H1 (cell line): ENCODE measurements around the gene STAT5A. TPM values are rescaled to one million over a fixed set of nuclear protein-coding genes. Genes with fewer than 3 reads are reported as not detected.
A peak's percentile ranks its signal among the peaks of the same experiment; 100 is the strongest.

ENCODE experiments used
- CTCF ChIA-PET: fragments of 300-600 bp; sonication (Branson Sonifier 250); formaldehyde crosslinking; loops from one replicate; lab custom pipeline; 2021; ENCODE audit not compliant: partially characterized antibody; lab: Charles Lee
- POLR2A ChIA-PET: fragments of 300-600 bp; sonication (Branson Sonifier 250); formaldehyde crosslinking; loops from one replicate; lab custom pipeline; 2021; ENCODE audit warnings: inconsistent platforms; ENCODE audit not compliant: partially characterized antibody; lab: Charles Lee
- DNase-seq, 2 experiments: peaks; one replicate each; pipeline versions ENCODE4 v3.0.0 to v3.0.0-alpha.2; 2010 to 2022; ENCODE audit warnings: low spot score in 2 of 2, low read depth in 1 of 2, mixed read lengths in 1 of 2
- FAIRE-seq: peaks from 2 replicates; lab custom pipeline; 2011; peaks lifted over from hg19 to GRCh38; lab: Jason Lieb, UNC
- H2AFZ ChIP-seq: 2 replicates; pipeline ENCODE4 v1.8.1; 2012; ENCODE audit warnings: low read length, inconsistent platforms
- H2AK5ac ChIP-seq: 2 replicates; pipeline ENCODE4 v1.6.1; 2013; ENCODE audit warnings: low read depth, low read length
- H2BK120ac ChIP-seq: replicated peaks from 2 replicates; pipeline ENCODE3; 2013; ENCODE audit warnings: low read depth, low read length, inconsistent platforms
- H2BK12ac ChIP-seq: 2 replicates; pipeline ENCODE4 v1.6.1; 2013; ENCODE audit warnings: low read depth, low read length
- H2BK15ac ChIP-seq: 2 replicates; pipeline ENCODE4 v1.6.1; 2013; ENCODE audit warnings: low read length
- H2BK20ac ChIP-seq: 2 replicates; pipeline ENCODE4 v1.6.1; 2013; ENCODE audit warnings: low read length
- H2BK5ac ChIP-seq: 2 replicates; pipeline ENCODE4 v1.6.1; 2013; ENCODE audit warnings: low read depth, low read length
- H3K14ac ChIP-seq: 2 replicates; pipeline ENCODE4 v1.6.1; 2013; ENCODE audit warnings: inconsistent platforms; ENCODE audit not compliant: insufficient read length
- H3K18ac ChIP-seq: 2 replicates; pipeline ENCODE4 v1.6.1; 2013; ENCODE audit warnings: low read length; ENCODE audit errors: extremely low read depth
- H3K23ac ChIP-seq: 2 replicates; pipeline ENCODE4 v1.6.1; 2013; ENCODE audit warnings: inconsistent platforms; ENCODE audit not compliant: insufficient read length
- H3K23me2 ChIP-seq: 2 replicates; pipeline ENCODE4 v1.6.1; 2013; ENCODE audit warnings: low read depth, low read length
- H3K27ac ChIP-seq: 2 replicates; pipeline ENCODE4 v1.6.1; 2011; ENCODE audit warnings: low read depth, low read length, inconsistent platforms
- H3K27me3 ChIP-seq, 4 experiments: replicated peaks in 1 of 4; 1 replicate in 1 of 4; 2 replicates in 3 of 4; pipeline versions ENCODE4 v1.6.1 to v1.8.1; 2011 to 2013; ENCODE audit warnings: low read length in 3 of 4, mild to moderate bottlenecking in 3 of 4, inconsistent platforms in 2 of 4, mixed read lengths in 2 of 4, moderate library complexity in 1 of 4; ENCODE audit not compliant: control insufficient read depth in 3 of 4, insufficient read depth in 3 of 4; ENCODE audit errors: extremely low read depth in 1 of 4
- H3K36me3 ChIP-seq, 4 experiments: 2 replicates each; pipeline versions ENCODE4 v1.6.1 to v1.8.1; 2011 to 2013; ENCODE audit warnings: mild to moderate bottlenecking in 4 of 4, low read length in 3 of 4, moderate library complexity in 2 of 4, control low read depth in 1 of 4, inconsistent platforms in 1 of 4; ENCODE audit not compliant: insufficient read depth in 4 of 4, control insufficient read depth in 2 of 4
- H3K4ac ChIP-seq: replicated peaks from 2 replicates; pipeline ENCODE3; 2013; ENCODE audit warnings: low read length, low read depth, mixed read lengths, inconsistent platforms; ENCODE audit not compliant: insufficient read length
- H3K4me1 ChIP-seq, 4 experiments: replicated peaks in 1 of 4; 1 replicate in 1 of 4; 2 replicates in 3 of 4; pipeline versions ENCODE4 v1.6.1 to v1.8.1; 2011 to 2013; ENCODE audit warnings: low read length in 3 of 4, inconsistent platforms in 2 of 4, mixed read lengths in 1 of 4; ENCODE audit not compliant: insufficient read depth in 4 of 4, control insufficient read depth in 3 of 4
- H3K4me2 ChIP-seq, 2 experiments: 2 replicates each; pipeline versions ENCODE4 v1.6.1 to v1.8.1; 2011 to 2013; ENCODE audit warnings: low read depth in 2 of 2, low read length in 2 of 2, control low read depth in 1 of 2, inconsistent platforms in 1 of 2, mild to moderate bottlenecking in 1 of 2; ENCODE audit not compliant: insufficient read depth in 1 of 2
- H3K4me3 ChIP-seq, 4 experiments: fragments of 200-600, 300-600 bp in 1 of 4; sonication (generic), shearing (Covaris generic), sonication (Bioruptor Twin) in 1 of 4; 2 replicates each; pipeline versions ENCODE4 v1.5.1 to v1.8.1; 2011 to 2016; ENCODE audit warnings: low read length in 4 of 4, low read depth in 3 of 4, control low read depth in 2 of 4, inconsistent platforms in 2 of 4, mild to moderate bottlenecking in 2 of 4, mixed read lengths in 1 of 4, moderate library complexity in 1 of 4; ENCODE audit not compliant: insufficient read depth in 2 of 4; ENCODE audit errors: extremely low read depth in 1 of 4
- H3K56ac ChIP-seq: replicated peaks from 2 replicates; pipeline ENCODE3; 2013; ENCODE audit warnings: low read depth, mild to moderate bottlenecking, mixed read lengths, low read length, inconsistent platforms; ENCODE audit not compliant: insufficient read length
- H3K79me1 ChIP-seq: 2 replicates; pipeline ENCODE4 v1.6.1; 2013; ENCODE audit warnings: low read depth, low read length, control low read depth
- H3K79me2 ChIP-seq, 2 experiments: 2 replicates each; pipeline versions ENCODE4 v1.6.1 to v1.8.1; 2012 to 2013; ENCODE audit warnings: low read length in 2 of 2, mild to moderate bottlenecking in 2 of 2, inconsistent platforms in 1 of 2; ENCODE audit not compliant: insufficient read depth in 2 of 2, control insufficient read depth in 1 of 2
- H3K9ac ChIP-seq, 4 experiments: replicated peaks in 1 of 4; 1 replicate in 1 of 4; 2 replicates in 3 of 4; pipeline versions ENCODE4 v1.6.1 to v1.8.1; 2011 to 2013; ENCODE audit warnings: low read depth in 3 of 4, low read length in 3 of 4, control low read depth in 2 of 4, mild to moderate bottlenecking in 2 of 4, moderate library complexity in 2 of 4, inconsistent platforms in 1 of 4; ENCODE audit errors: extremely low read depth in 1 of 4
- H3K9me3 ChIP-seq, 2 experiments: 2 replicates each; pipeline versions ENCODE4 v1.6.1 to v1.8.1; 2012 to 2013; ENCODE audit warnings: mild to moderate bottlenecking in 2 of 2, moderate library complexity in 2 of 2, control low read depth in 1 of 2, inconsistent platforms in 1 of 2, low read depth in 1 of 2, low read length in 1 of 2, mixed read lengths in 1 of 2; ENCODE audit not compliant: insufficient read depth in 2 of 2
- H4K20me1 ChIP-seq, 2 experiments: replicated peaks in 1 of 2; 2 replicates each; pipeline versions ENCODE3 to v1.8.1; 2011 to 2013; ENCODE audit warnings: inconsistent platforms in 2 of 2, low read length in 2 of 2, mild to moderate bottlenecking in 1 of 2; ENCODE audit not compliant: insufficient read depth in 2 of 2, control insufficient read depth in 1 of 2
- H4K5ac ChIP-seq: 2 replicates; pipeline ENCODE4 v1.6.1; 2013; ENCODE audit warnings: low read length, low read depth, mixed read lengths, inconsistent platforms; ENCODE audit not compliant: insufficient read length
- H4K8ac ChIP-seq: 2 replicates; pipeline ENCODE4 v1.8.0; 2013; ENCODE audit warnings: mild to moderate bottlenecking, moderate library complexity, low read length, inconsistent platforms; ENCODE audit not compliant: insufficient read depth; ENCODE audit errors: extremely low read depth
- H4K91ac ChIP-seq: replicated peaks from 2 replicates; pipeline ENCODE3; 2013; ENCODE audit warnings: low read length, mixed read lengths, inconsistent platforms; ENCODE audit not compliant: insufficient read length
- E2F6 ChIP-seq: IDR thresholded peaks from 2 replicates; pipeline ENCODE4 v1.6.1; 2012; ENCODE audit warnings: inconsistent platforms
- EP300 ChIP-seq, 2 experiments: IDR thresholded peaks; 1 replicate in 1 of 2; 2 replicates in 1 of 2; pipeline ENCODE4 v1.6.1; 2011 to 2012; ENCODE audit warnings: low read depth in 2 of 2, low read length in 2 of 2, mild to moderate bottlenecking in 2 of 2, borderline replicate concordance in 1 of 2, inconsistent platforms in 1 of 2, moderate library complexity in 1 of 2
- TBP ChIP-seq: IDR thresholded peaks from 2 replicates; pipeline ENCODE4 v1.6.1; 2011; ENCODE audit warnings: low read depth, low read length, improper control_type of control experiment
- whole genome bisulfite sequencing, 2 experiments: shearing (Covaris generic) in 1 of 2; methylation state at CpG; one replicate each; pipeline versions ENCODE4 v1.1.6 to v1.1.7; 2013 to 2015; ENCODE audit warnings: low lambda C conversion rate in 2 of 2, mixed read lengths in 2 of 2, inconsistent platforms in 1 of 2, low coverage in 1 of 2, missing lambda C conversion rate in 1 of 2; ENCODE audit not compliant: insufficient replicate concordance in 2 of 2, insufficient coverage in 1 of 2, insufficient read length in 1 of 2; ENCODE audit errors: extremely low coverage in 1 of 2, missing lambda C conversion rate in 1 of 2; 5-methylcytosine and 5-hydroxymethylcytosine counted together
- polyA plus RNA-seq, 7 experiments: library from polyadenylated mRNA; depleted of rRNA in 3 of 7; stranded (reverse) in 5 of 7; unstranded in 2 of 7; fragments of >200 nt in 5 of 7; fragments of 200-250 nt in 2 of 7; gene quantifications; 1 replicate in 5 of 7; 2 replicates in 1 of 7; 4 replicates in 1 of 7; pipeline versions ENCODE4 v1.2.1 to v1.2.3, GENCODE V29; 2011 to 2013; ENCODE audit warnings: missing spikeins in 2 of 7, mixed read lengths in 2 of 7
- total RNA-seq: library from RNA; stranded (reverse); fragmentation: NEBNext Ultra II Directional; extraction: Animal tissue kit (Norgen Biotek cat#: 25700); gene quantifications from 2 replicates; pipeline ENCODE4 v1.2.1, GENCODE V29; 2021

The STAT5A gene
- total and polyA plus RNA-seq, 2 of the 8 experiments (the other 6 are each of a cell fraction or from before 2014, with no cell fraction given), result 4.2 to 5.4 TPM

GRCh38 chr17:42248351-42249179 lies 39.7 kb upstream of the STAT5A start:
- no peak overlapping the region for H3K4me3 ChIP-seq
- H2BK120ac ChIP-seq, result no peak overlapping the region
- H3K14ac ChIP-seq, result no peak overlapping the region
- H3K23me2 ChIP-seq, result peaks cover 2% of the 10 kb centered on the region; the same call in 1 of the 2 replicates
- H4K20me1 ChIP-seq, result peaks cover 0 to 3% of the 10 kb centered on the region in 2 experiments
- H3K4me2 ChIP-seq, result peak overlapping the region in 1 of 2 experiments; percentile 8; a peak in 1 of 4 replicates
- peak overlapping the region; percentile 11; the same call in 1 of the 2 replicates for H3K27ac ChIP-seq
- H3K79me1 ChIP-seq, result peaks cover 5% of the 10 kb centered on the region
- no peaks in the 10 kb centered on the region for H3K9me3 ChIP-seq
- H3K9ac ChIP-seq, result no peak overlapping the region
- POLR2A ChIA-PET, result interaction anchor here (0.7 kb wide), 1 partner anchor 45 kb away, joined by 4 read pairs; no protein-coding TSS in a partner anchor
- peaks cover 0 to 54% of the 10 kb centered on the region in 2 experiments; a peak in 2 of 4 replicates for H3K79me2 ChIP-seq
- no peak overlapping the region for H2BK20ac ChIP-seq
- WGBS, 2 experiments, result 90% methylated on average over 13 of the region's 13 CpGs; no CpG with 5 or more reads in 1 of the 2 experiments
- H3K18ac ChIP-seq, result no peak overlapping the region
- no peak overlapping the region for H2AK5ac ChIP-seq
- H2BK12ac ChIP-seq, result no peak overlapping the region
- H2AFZ ChIP-seq, result no peak overlapping the region
- no peak overlapping the region for H2BK15ac ChIP-seq
- DNase-seq (no peak), FAIRE-seq (no peak)
- H3K36me3 ChIP-seq, result no peaks in the 10 kb centered on the region
- no peak overlapping the region for H2BK5ac ChIP-seq
- H4K5ac ChIP-seq, result no peak overlapping the region
- no peak overlapping the region for H3K4ac ChIP-seq
- H4K91ac ChIP-seq, result no peak overlapping the region
- no peak overlapping the region for H3K56ac ChIP-seq
- H3K4me1 ChIP-seq, result peaks cover 0 to 3% (median 2%) of the 10 kb centered on the region in 4 experiments; a peak in 5 of 7 replicates
- no peak overlapping the region for H4K8ac ChIP-seq
- no peaks in the 10 kb centered on the region for H3K27me3 ChIP-seq
- no peak overlapping the region for H3K23ac ChIP-seq
- CTCF ChIA-PET, result interaction anchor here (0.6 to 5.6 kb wide), 10 partner anchors 11 to 683 kb away, joined by 3 to 53 read pairs (median 4); no protein-coding TSS in a partner anchor
- no peak for TF ChIP-seq E2F6
- TF ChIP-seq TBP, result no peak
- TF ChIP-seq EP300 (IDR thresholded peaks at IDR 0.05; ENCODE audit: borderline replicate concordance in 1 of 2, low read depth in 2 of 2, low read length in 2 of 2), result no peak
